Right cardiac atrium (tissue), 5 donors: ENCODE measurements around the gene PLS1. TPM values are rescaled to one million over a fixed set of nuclear protein-coding genes. Genes with fewer than 3 reads are reported as not detected.
"Not testable (repeated sequence)": the region's sequence is repeated elsewhere in the genome, so short reads cannot be mapped to it uniquely, and the experiment has no call there.

Experiments
- ATAC-seq, 2 donors: fragments of 200-7000 bp; cut with Tn5 transposase; one replicate each; pipeline versions ENCODE4 v1.8.0 to v1.9.1; 2020; ENCODE audit warnings: moderate library complexity in 2 of 2, mild to moderate bottlenecking in 1 of 2
- DNase-seq, 3 donors: peaks; one replicate each; pipeline ENCODE4 v3.0.0-alpha.2; 2020
- H3K27ac ChIP-seq: one replicate; pipeline ENCODE4 v1.5.1; 2013; ENCODE audit warnings: mild to moderate bottlenecking, low read length, control low read depth, moderate library complexity
- H3K27me3 ChIP-seq: one replicate; pipeline ENCODE4 v1.6.1; 2013; ENCODE audit not compliant: control insufficient read depth, insufficient read depth
- H3K4me1 ChIP-seq: one replicate; pipeline ENCODE4 v1.6.1; 2013; ENCODE audit warnings: low read length; ENCODE audit not compliant: control insufficient read depth, insufficient read depth
- H3K4me3 ChIP-seq: one replicate; pipeline ENCODE4 v1.5.1; 2013; ENCODE audit warnings: low read length, control low read depth
- H3K9me3 ChIP-seq: one replicate; pipeline ENCODE4 v1.6.1; 2013; ENCODE audit warnings: low read length; ENCODE audit not compliant: control insufficient read depth
- WGBS: extraction: QIAGEN DNeasy Blood & Tissue Kit; methylation state at CpG from one replicate; pipeline ENCODE4 v1.1.7; 2013; 5-methylcytosine and 5-hydroxymethylcytosine counted together
- intact Hi-C, 4 donors: fragments of 100-400 bp; cut with DNase I; formaldehyde crosslinking; loops; one replicate each; pipeline versions ENCODE4 v1.11.0 to v1.14.0; 2022 to 2023
- polyA plus RNA-seq: library from polyadenylated mRNA; stranded (reverse); fragments of 200-250 nt; gene quantifications from one replicate; pipeline ENCODE4 v1.2.3, GENCODE V29; 2013
- total RNA-seq, 4 donors: library from RNA; stranded (reverse); fragmentation: NEBNext Ultra II Directional; extraction: Animal tissue kit (Norgen Biotek cat#: 25700); gene quantifications; one replicate each; pipeline ENCODE4 v1.2.1, GENCODE V29; 2021
- donor health status: healthy with polysubstance abuse.
- donor health status: DM: no; HTN: yes; CAD: no.
- donor health status: DM: no; HTN: no; CAD: no.
- donor health status: DM: no; HTN: yes; CAD: no; lungs with severe emphysema.
- donor health status: DM: yes; HTN: yes; CAD: no.

PLS1 gene
- total and polyA plus RNA-seq, 5 donors = 0.66 to 2.4 (median 1.3) TPM

DNA sequence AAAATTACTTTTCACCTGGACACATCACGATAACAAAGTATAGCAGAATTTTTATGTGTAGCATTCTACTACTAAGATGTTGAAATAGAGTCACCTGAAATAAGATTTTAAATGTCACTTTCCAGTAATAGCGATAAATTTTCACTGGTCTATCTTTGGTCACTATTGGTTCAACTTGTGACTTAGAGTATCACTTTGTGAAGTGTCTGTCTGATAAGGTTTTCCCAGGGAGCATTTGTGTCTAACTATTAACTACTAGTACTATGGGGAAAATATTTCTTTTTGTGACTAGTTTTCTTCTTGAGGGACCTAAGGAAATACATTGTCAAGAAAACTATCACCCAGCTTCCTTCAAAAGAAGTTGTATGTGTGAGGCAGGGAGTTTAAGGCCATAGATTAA is 138.6 kb downstream of the PLS1 start:
- DNase-seq (no peak), ATAC-seq (peak in 1 of 2 donors; percentile 53)
- 82% methylated on average over 2 of the region's 2 CpGs for WGBS
- no peaks in the 10 kb centered on the region for H3K9me3 ChIP-seq
- H3K4me3 ChIP-seq = no peak overlapping the region
- H3K27me3 ChIP-seq = no peaks in the 10 kb centered on the region
- intact Hi-C loops = no loop called here
- H3K4me1 ChIP-seq = no peaks in the 10 kb centered on the region
- no peak overlapping the region for H3K27ac ChIP-seq

DNA sequence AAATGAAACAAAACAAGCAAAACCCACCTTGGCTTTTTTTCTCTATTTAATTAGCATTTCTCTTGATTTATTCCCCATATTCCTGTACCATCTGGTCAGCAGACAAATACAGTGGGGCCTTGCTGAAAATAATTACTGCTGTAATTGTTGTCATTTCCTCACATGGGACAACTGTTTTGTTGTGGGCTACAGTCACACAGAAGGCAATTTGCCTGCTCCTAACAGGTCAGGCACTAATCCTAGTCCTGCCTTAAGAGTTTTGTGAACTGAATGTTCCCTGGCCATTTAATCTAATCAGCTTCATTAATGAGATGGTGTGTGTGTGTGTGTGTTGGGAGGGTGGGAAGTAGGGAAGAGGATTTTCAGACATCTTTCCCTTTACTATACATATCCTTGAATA is 139.3 kb downstream of the PLS1 start:
- Histone ChIP-seq H3K4me3 (no peak overlapping the region), H3K27me3 (no peaks in the 10 kb centered on the region), H3K27ac (no peak overlapping the region), H3K9me3 (no peaks in the 10 kb centered on the region), H3K4me1 (no peaks in the 10 kb centered on the region)
- DNase-seq (no peak), ATAC-seq (peak; percentile 78 to 89)
- intact Hi-C loops = no loop called here

DNA sequence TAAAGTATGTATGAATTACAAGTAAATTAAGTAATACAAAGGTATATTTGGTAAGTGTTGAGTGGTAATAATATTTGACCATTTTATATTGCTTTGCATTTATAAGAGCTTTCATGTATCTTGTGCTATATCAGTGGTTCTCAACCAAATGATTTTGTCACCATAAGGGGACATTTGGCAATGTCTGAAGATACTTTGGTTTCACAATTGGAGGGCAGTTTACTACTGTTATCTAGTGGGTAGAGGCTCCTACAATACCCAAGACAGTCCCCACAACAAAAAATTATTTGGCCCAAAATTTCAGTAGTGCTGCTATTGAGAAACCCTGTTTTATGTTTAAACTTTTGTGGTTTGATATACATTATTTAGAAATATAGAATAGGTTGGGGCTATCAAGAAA is 142.2 kb downstream of the PLS1 start:
- DNase-seq = no peak
- no peaks in the 10 kb centered on the region for H3K9me3 ChIP-seq
- ATAC-seq = no peak
- no peak overlapping the region for H3K4me3 ChIP-seq
- no peaks in the 10 kb centered on the region for H3K27me3 ChIP-seq
- H3K4me1 ChIP-seq = no peaks in the 10 kb centered on the region
- intact Hi-C loops = no loop called here
- no peak overlapping the region for H3K27ac ChIP-seq

DNA sequence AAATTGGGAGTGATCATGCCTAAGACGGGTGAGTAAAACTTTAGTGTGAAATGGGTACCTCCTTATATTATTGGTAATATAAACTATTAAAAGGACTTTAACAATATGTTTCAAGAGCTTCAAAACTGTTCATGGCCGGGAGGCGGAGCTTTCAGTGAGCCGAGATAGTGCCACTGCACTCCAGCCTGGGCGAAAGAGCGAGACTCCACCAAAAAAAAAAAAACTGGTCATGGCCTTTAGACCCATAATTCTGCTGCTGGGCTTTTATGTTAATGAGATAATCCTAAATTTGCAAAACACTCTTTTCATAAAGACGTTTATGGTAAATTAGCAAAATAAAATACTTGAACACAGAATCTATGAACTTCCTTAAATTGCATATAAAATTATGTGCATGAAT is 150.5 kb downstream of the PLS1 start:
- H3K4me3 ChIP-seq = no peak overlapping the region
- no peak overlapping the region for H3K27ac ChIP-seq
- 95% methylated on average over 7 of the region's 7 CpGs for WGBS
- no peaks in the 10 kb centered on the region for H3K4me1 ChIP-seq
- H3K9me3 ChIP-seq = no peaks in the 10 kb centered on the region
- intact Hi-C loops = no loop called here
- DNase-seq = no peak
- no peak for ATAC-seq
- H3K27me3 ChIP-seq = no peaks in the 10 kb centered on the region

DNA sequence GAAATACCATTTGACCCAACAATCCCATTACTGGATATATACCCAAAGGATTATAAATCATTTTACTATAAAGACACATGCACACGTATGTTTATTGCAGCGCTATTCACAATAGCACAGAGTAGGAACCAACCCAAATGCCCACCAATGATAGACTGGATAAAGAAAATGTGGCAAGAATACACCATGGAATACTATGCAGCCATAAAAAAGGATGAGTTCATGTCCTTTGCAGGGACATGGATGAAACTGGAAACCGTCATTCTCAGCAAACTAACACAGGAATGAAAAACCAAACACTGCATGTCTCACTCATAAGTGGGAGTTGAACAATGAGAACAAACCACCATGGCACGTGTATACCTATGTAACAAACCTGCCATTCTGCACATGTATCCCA is 154.3 kb downstream of the PLS1 start:
- H3K4me3 ChIP-seq, H3K27ac ChIP-seq, H3K27me3 ChIP-seq, intact Hi-C loops, ATAC-seq, DNase-seq, H3K4me1 ChIP-seq, H3K9me3 ChIP-seq: not testable (repeated sequence)
- WGBS = 95% methylated on average over 4 of the region's 4 CpGs

DNA sequence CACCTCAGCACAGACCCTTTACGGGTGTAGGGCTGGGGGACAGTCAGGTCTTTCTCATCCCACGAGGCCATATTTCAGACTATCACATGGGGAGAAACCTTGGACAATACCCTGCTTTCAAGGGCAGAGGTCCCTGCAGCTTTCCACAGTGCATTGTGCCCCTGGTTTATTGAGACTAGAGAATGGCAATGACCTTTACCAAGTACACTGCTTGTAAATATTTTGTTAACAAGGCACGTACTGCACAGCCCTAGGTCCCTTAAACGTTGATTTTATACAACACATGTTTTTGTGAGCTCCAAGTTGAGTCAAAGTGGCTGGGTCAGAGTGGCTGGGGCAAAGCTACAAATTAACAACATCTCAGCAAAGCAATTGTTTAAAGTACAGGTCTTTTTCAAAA is 156.4 kb downstream of the PLS1 start:
- WGBS = 92% methylated on average over 4 of the region's 4 CpGs
- intact Hi-C loops, H3K4me3 ChIP-seq, H3K27me3 ChIP-seq, H3K4me1 ChIP-seq, H3K27ac ChIP-seq, ATAC-seq, DNase-seq, H3K9me3 ChIP-seq: not testable (repeated sequence)

DNA sequence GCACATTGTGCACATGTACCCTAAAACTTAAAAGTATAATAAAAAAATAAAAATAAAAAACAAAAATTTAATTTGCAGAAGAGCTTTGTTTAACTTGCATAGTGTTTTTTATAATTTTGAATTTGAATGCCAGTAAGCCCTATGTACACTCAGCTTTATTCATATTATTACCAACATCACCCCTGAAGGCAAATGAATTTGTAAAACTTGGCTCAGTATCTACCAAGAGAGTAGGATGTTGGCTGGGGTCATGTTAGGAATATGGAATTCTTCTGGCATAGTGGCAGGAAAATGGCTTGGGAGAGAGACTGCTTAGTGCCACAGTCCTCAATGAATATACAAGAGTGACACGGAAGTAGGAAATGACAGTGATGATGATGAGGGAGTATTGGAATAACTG is 158.3 kb downstream of the PLS1 start:
- Histone ChIP-seq H3K4me1 (no peaks in the 10 kb centered on the region), H3K27me3 (no peaks in the 10 kb centered on the region), H3K27ac (no peak overlapping the region), H3K9me3 (no peaks in the 10 kb centered on the region), H3K4me3 (no peak overlapping the region)
- no peak for DNase-seq
- intact Hi-C loops = no loop called here
- no peak for ATAC-seq
- WGBS = 95% methylated on average over 1 of the region's 1 CpG

Other genes starting within 250 kb of the PLS1 start
- 10 to 100 TPM; 17.2 to 27.5 (median 24.5) TPM for gene XRN1, start 148.4 kb upstream of the PLS1 start, total RNA-seq
- gene XRN1, start 148.4 kb upstream of the PLS1 start, polyA plus RNA-seq = 4.6 TPM
- gene ATR, start 17.7 kb upstream of the PLS1 start, total RNA-seq = 10 to 100 TPM; 10.6 to 15.0 (median 14.0) TPM
- gene ATR, start 17.7 kb upstream of the PLS1 start, polyA plus RNA-seq = 6.7 TPM
- 10 to 100 TPM; 18.6 to 23.6 (median 21.4) TPM for gene TRPC1, start 127.6 kb downstream of the PLS1 start, total RNA-seq
- gene TRPC1, start 127.6 kb downstream of the PLS1 start, polyA plus RNA-seq = 11.1 TPM